ENCODE measurements around the gene NEDD8.
A peak's percentile ranks its signal among the peaks of the same experiment; 100 is the strongest.

The NEDD8 gene

DNA sequence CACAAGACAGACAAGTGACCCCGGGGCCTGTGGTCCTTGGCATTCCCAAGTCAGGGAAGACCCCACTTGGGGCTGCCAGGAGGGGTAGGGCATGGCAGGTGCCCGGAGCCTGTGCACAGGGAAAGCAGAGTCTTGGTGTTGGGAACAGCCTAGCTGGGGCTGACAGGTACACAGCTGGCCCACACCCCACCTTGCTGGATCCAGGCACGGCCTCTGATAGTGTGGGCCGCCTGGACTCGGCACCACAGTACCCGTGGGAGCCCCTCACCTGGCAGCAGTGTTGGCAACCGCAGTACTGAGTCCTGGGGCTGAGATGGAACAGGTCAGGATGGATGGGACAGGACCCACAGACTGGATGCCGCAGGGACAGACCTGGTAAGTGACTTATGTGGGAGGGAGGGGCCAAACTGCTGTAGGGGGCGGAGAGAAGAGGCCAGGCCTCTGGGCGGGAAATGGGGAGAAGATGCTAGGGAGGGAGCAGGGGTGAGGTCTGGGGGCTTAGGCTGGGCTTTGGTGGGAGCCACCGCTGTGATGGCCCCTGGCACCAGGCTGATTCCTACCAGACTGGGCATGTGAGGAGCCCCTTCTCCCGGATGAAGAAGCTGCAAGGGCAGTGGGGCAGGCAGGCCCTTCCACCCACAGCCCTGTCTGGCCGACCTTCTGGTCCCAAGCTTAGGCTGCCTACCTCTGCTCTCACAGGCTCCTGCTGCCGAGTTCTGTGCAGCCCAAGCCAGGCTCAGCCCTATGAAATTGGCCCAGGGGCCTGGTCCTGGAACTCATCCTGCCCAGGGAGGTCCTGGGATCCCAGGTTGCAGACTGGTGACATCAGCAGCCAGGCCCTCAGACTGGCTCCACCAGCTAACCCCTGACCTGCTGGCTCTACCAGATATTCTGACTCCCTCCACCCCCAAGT, 30.9 kb upstream of the NEDD8 start, which contains the start of gene TGM1:
TSS of gene TGM1 (minus strand) at position 357 of the 913 bp plus-strand sequence. CDS start 825 bp downstream, outside the sequence.
- no peak for DNase-seq

DNA sequence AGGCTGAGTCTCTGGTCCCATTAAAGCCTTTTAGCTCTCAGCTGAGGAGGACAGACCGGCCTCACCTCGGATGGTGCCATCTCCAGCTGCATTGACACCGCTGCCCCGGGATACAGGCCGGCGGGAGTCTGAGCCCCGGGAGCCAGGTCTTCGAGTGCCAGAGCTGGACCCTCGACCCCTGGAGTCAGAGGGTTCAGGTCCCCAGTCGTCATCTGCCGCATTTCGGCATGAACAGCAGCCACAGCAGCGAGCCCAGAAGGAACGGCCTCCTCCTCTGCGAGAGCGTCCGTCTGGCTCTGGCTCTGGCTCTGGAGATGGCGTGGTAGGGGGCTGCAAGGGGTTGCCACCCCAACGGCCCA, 29.8 kb upstream of the NEDD8 start:
- DNase-seq = no peak

GRCh38 chr14:24261256-24261968, 29.2 kb upstream of the NEDD8 start:
- no peak for DNase-seq

DNA sequence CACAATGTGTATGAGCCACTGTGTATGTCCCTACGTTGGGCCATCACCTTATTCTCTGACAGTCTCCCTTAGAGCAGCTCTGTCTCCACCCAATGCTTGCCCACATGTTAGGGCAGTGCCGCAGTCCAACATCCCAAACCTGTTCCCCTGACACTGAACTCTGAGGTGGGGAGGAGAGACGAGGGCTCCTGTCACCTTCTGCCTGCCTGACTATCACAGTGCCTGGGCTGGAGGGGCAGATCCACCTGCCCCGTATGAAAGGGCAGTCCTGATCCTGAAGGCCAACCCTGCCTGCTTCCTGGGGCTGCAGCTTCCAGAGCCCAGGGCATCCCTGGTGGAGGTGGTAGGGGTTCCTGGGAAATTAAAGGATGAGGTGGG, 28.6 kb upstream of the NEDD8 start:
- DNase-seq = no peak

DNA sequence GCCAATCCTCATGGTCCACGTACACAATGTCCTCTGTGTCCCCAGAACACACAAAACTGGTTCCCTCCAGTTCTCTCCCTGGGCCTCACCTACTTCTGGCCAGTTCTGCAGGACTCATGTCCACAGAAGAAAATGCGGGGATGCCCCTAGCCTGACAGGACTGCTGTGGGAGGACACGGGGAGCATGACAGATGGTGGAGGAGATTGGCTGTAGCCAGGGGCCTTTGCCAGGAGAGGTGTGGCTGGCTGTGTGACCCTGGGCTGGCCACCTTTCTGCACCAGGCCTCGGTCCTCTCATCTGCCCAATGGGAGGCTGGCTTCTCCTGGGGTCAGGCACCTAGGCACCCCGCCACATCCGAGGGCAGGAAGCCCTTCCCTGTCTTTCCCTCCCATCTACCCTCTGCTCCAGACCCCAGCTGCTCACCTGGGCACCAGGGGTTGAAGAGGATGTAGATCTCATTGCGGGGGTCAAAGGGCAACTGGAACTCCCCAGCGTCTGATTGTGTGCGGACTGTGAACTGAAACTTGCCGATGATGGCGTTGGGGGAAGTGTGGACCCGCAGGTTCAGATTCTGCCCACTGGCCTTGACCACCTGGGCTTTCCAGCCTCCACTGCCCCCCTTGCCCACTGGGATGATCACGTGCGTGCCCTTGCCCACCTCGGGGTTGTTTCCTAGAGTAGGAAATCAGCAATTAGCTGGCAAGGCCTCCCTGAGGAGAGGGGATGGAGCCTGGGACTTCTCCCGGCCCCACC, 28.0 kb upstream of the NEDD8 start:
- no peak for DNase-seq

- DNase-seq = no peak
Measured at GRCh38 chr14:24259282-24260025, 27.3 kb upstream of the NEDD8 start.

GRCh38 chr14:24258548-24259265, 26.5 kb upstream of the NEDD8 start:
- no peak for DNase-seq

- DNase-seq = no peak
Measured at GRCh38 chr14:24258119-24258518, 26.0 kb upstream of the NEDD8 start.

GRCh38 chr14:24256960-24257359, 24.8 kb upstream of the NEDD8 start:
- no peak for DNase-seq

DNA sequence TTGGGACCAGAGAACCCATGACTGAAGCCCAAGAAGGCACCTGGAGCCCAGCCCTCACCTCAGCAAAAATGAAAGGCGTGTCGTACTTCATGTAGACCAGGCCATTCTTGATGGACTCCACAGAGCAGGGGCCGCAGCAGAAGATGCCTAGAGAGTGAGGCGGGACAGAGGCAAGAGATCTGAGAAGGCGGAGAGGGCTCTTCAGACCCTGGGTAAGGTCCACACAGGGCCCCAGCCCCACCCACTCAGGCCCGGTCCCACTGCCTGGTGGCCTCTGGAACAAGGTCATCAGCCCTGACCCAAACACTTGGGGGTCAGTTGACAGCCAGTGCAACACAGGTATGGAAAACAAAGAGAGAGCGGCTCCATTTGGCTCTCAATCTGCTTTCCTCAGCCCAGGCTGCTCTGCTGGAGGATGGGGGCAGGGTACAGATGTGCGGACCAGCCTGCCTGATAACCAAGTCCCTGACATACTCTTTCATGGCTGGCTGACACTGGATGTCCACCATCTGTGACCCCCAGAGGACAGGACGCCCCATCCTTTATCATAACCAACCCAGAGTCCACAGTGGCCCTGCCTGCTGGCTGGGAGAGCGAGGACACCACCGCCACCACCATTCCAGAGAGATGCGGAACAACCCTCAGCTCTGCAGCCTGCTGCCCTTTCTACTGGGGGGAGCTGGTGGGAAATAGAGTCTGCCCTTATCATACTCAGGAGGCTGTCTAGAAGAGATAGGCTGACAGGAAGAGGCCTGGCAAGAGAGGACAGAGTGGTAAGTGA, 24.0 kb upstream of the NEDD8 start:
- DNase-seq = no peak

- no peak for DNase-seq
Measured at GRCh38 chr14:24255438-24255837, 23.3 kb upstream of the NEDD8 start.

GRCh38 chr14:24254630-24255392, 22.6 kb upstream of the NEDD8 start:
- no peak for DNase-seq

DNA sequence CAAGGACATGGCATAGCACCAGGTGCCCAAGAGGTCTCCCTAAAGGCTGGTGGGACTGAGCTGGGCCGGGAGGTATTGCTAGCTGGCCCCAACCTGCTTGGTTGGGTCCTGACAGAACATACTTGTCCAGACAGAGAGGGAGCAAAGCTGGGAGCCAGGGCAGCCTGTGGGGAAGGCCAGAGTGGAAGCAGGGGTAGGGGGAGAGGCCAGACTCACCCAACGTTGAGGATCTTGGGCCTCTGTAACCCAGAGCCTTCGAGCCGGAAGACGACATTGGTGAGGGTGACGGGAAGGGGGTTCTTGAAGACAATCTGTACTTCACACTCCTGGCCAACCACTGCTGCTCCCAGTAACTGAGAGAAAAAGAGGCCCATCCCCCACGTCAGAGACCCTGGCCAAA, 21.8 kb upstream of the NEDD8 start:
- no peak for DNase-seq

DNA sequence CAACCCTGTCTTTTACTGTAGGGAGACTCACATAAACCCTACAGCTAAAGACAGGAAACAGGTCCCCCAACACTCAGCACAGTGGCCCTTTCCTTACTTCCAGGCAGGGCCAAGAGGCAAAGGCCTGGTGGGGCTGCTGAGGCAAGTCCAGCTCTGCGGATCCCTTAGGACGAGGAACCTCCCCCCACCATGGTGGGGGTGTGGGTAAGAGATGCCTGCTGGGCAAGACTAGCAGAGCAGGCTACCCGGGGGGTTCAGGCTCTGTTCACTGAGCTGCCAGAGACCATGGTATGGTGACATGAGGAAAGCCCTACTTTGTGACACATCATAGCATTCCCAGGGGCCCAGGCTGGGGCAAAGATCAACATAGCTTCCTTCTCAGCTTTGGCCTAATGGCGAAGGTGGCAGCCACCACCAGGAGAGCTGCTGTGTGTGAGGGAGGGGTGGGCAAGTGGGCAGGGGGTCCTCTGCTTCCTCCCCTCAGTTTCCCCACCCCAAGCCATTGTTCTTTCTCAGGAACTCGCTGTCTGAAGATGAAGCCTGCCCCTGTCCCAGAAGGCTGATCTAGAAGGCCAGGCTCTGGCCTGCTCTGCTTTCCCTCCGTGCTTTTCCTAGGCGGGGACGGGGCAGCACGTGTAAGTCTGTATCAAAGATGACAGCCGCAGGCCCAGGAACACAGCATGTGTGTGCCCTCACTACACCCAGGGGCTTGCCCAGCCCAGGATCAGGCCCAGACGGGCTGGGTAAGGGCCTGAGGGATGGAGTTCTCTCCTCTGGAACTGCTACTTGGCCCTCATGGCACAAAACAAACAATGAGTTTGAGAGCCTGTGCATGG, 20.3 kb upstream of the NEDD8 start:
- no peak for DNase-seq

- peak in 1 of 14 donors; percentile 11 for DNase-seq
Measured at GRCh38 chr14:24251880-24252288, 19.7 kb upstream of the NEDD8 start.

- DNase-seq = no peak
Measured at GRCh38 chr14:24250354-24250753, 18.2 kb upstream of the NEDD8 start.

DNA sequence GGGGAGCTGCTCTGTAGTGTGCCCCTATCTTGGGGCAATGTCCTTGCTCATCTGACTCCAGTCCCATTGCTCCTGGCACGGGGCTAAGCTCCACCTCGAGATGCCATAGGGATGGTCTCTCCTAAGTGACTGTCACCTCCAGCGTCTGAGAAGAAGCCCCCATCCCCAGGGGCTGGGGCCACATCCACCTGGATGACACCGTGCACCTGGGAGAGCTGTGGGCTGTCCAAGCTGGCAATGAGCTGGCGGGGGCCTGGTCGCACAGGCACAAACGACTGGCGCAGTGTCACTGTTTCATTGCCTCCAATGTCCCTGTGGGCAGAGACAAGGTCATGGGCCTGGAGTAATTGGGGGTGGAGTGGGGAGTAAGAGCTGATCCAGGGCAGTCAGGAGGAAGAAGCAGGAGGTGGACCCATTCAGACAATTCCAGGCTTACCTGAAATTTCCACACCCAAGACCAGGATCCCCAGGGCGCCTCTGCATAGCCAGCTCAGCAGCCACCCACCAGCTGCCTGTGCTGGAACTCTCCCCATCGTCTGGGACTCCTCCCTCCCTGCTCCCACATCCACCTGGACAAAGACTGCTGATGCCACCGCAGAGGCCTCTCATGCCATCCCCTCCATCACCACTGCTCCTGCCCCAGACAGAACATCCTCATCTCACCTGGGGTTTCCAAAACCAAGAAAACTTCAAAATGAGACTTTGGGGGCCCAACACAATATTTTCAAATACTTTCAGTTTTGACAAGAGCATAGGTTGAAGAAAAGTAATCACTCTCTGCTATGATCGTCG, 17.3 kb upstream of the NEDD8 start:
- no peak for DNase-seq

- DNase-seq = no peak
Measured at GRCh38 chr14:24247422-24247821, 15.3 kb upstream of the NEDD8 start.

All from C1 segment of cervical spinal cord (tissue), 14 donors.